HepG2 (cell line): ENCODE measurements around the gene LIME1. TPM values are rescaled to one million over a fixed set of nuclear protein-coding genes. Genes with fewer than 3 reads are reported as not detected.

Experiments used
- ARID4A ChIP-seq: sonication (generic); formaldehyde crosslinking; IDR thresholded peaks from 2 replicates; pipeline ENCODE4 v1.5.0; 2020; ENCODE audit warnings: mild to moderate bottlenecking, missing genetic modification reagents, borderline replicate concordance
- CENPT ChIP-seq: sonication (generic); formaldehyde crosslinking; IDR thresholded peaks from 2 replicates; pipeline ENCODE4 v1.8.0; 2022; ENCODE audit warnings: low read depth, mild to moderate bottlenecking, moderate library complexity, missing genetic modification reagents
- ISX ChIP-seq: sonication (generic); formaldehyde crosslinking; conservative IDR thresholded peaks from 2 replicates; pipeline ENCODE4 v1.5.0; 2020; ENCODE audit warnings: missing genetic modification reagents
- KLF6 ChIP-seq: IDR thresholded peaks from 2 replicates; pipeline ENCODE4 v1.8.0; 2016; ENCODE audit warnings: missing biosample characterization, missing genetic modification reagents
- MTERF4 ChIP-seq: sonication (generic); formaldehyde crosslinking; IDR thresholded peaks from 2 replicates; pipeline ENCODE4 v1.8.0; 2023; ENCODE audit warnings: mild to moderate bottlenecking, missing genetic modification reagents
- NR2F1 ChIP-seq, 2 experiments: fragments of 450-650 bp in 1 of 2; formaldehyde crosslinking in 1 of 2; IDR thresholded peaks; 2 replicates each; pipeline versions ENCODE4 v1.5.0 to v1.6.1; 2016 to 2020; ENCODE audit warnings: mild to moderate bottlenecking in 1 of 2, missing compliant biosample characterization in 1 of 2, missing genetic modification reagents in 1 of 2, moderate library complexity in 1 of 2
- NR3C1 ChIP-seq: sonication (generic); formaldehyde crosslinking; IDR thresholded peaks from 2 replicates; pipeline ENCODE4 v1.4.0; 2020; ENCODE audit warnings: missing genetic modification reagents
- RBAK ChIP-seq: sonication (generic); formaldehyde crosslinking; IDR thresholded peaks from 2 replicates; pipeline ENCODE4 v1.5.1; 2020; ENCODE audit warnings: mild to moderate bottlenecking, missing genetic modification reagents
- SOX6 ChIP-seq, 2 experiments: fragments of 450-650 bp in 1 of 2; sonication (generic) in 1 of 2; formaldehyde crosslinking in 1 of 2; IDR thresholded peaks; 2 replicates each; pipeline versions ENCODE4 v1.4.0 to v1.6.1; 2017 to 2020; ENCODE audit warnings: antibody characterized with exemption in 1 of 2, mild to moderate bottlenecking in 1 of 2, missing genetic modification reagents in 1 of 2
- ZNF18 ChIP-seq: sonication (generic); formaldehyde crosslinking; IDR thresholded peaks from 2 replicates; pipeline ENCODE4 v1.8.0; 2022; ENCODE audit warnings: mild to moderate bottlenecking, missing genetic modification reagents; ENCODE audit not compliant: insufficient replicate concordance
- ZNF556 ChIP-seq: sonication (generic); formaldehyde crosslinking; IDR thresholded peaks from 2 replicates; pipeline ENCODE4 v1.4.0; 2020; ENCODE audit warnings: mild to moderate bottlenecking, missing genetic modification reagents, borderline replicate concordance
- ZNF580 ChIP-seq: IDR thresholded peaks from 2 replicates; pipeline ENCODE4 v1.6.1; 2016; ENCODE audit warnings: low read depth, borderline replicate concordance
- ZNF7 ChIP-seq: IDR thresholded peaks from 2 replicates; pipeline ENCODE4 v1.6.1; 2016; ENCODE audit warnings: missing biosample characterization, missing genetic modification reagents
- ZNF746 ChIP-seq: sonication (generic); formaldehyde crosslinking; IDR thresholded peaks from 2 replicates; pipeline ENCODE4 v1.8.0; 2022; ENCODE audit warnings: mild to moderate bottlenecking, missing genetic modification reagents
- ZNF841 ChIP-seq: sonication (generic); formaldehyde crosslinking; IDR thresholded peaks from 2 replicates; pipeline ENCODE4 v1.8.1; 2023; ENCODE audit warnings: missing genetic modification reagents, borderline replicate concordance
- ZSCAN5A ChIP-seq: sonication (generic); formaldehyde crosslinking; IDR thresholded peaks from 2 replicates; pipeline ENCODE4 v1.8.0; 2022; ENCODE audit warnings: mild to moderate bottlenecking, missing genetic modification reagents, borderline replicate concordance
- polyA plus RNA-seq, 8 experiments: library from polyadenylated mRNA; depleted of rRNA in 3 of 8; stranded (reverse) in 7 of 8; unstranded in 1 of 8; fragments of >200 nt; fragmentation: Illumina TruSeq in 4 of 8; extraction: Trizol in 4 of 8; gene quantifications; 2 replicates each; pipeline versions ENCODE4 v1.2.1 to v1.2.3, GENCODE V29; 2011 to 2016; ENCODE audit warnings: low read depth in 4 of 8, missing spikeins in 1 of 8, mixed read lengths in 1 of 8; ENCODE audit not compliant: insufficient read depth in 1 of 8
- total RNA-seq, 5 experiments: library from RNA; depleted of rRNA; stranded (reverse); fragments of >200 nt; fragmentation: Illumina TruSeq; extraction: Trizol; gene quantifications; 2 replicates each; pipeline ENCODE4 v1.2.3, GENCODE V29; 2016; ENCODE audit warnings: low read depth in 1 of 5

Gene LIME1
- total and polyA plus RNA-seq, 2 of the 13 experiments (the other 11 are each of a cell fraction or from before 2014, with no cell fraction given): 13.0 to 61.5 TPM

- peak; percentile 97 for TF ChIP-seq ARID4A (CRISPR knock-in tag)
- peak; percentile 72; the same call in 1 of the 2 replicates for TF ChIP-seq ZNF841
- no peak for TF ChIP-seq SOX6 (IDR thresholded peaks at IDR 0.05)
- no peak for TF ChIP-seq SOX6 (CRISPR knock-in tag; IDR thresholded peaks at IDR 0.05)
- TF ChIP-seq ZNF18 (CRISPR knock-in tag): peak; percentile 90
- TF ChIP-seq ZNF746: no peak; the same call in 1 of the 2 replicates
- peak; percentile 73; the same call in 1 of the 2 replicates for TF ChIP-seq ZNF580 (CRISPR knock-in tag)
- TF ChIP-seq NR2F1 (CRISPR knock-in tag; IDR thresholded peaks at IDR 0.05): peak; percentile 99 to 100
- peak; percentile 74; the same call in 1 of the 2 replicates for TF ChIP-seq CENPT (CRISPR knock-in tag)
- TF ChIP-seq ZSCAN5A (CRISPR knock-in tag): peak; percentile 98
- no peak for TF ChIP-seq RBAK (CRISPR knock-in tag)
- no peak for TF ChIP-seq NR3C1
- peak; percentile 93 for TF ChIP-seq KLF6 (CRISPR knock-in tag)
- TF ChIP-seq ISX: peak; percentile 24; the same call in 1 of the 2 replicates
- peak; percentile 86 for TF ChIP-seq MTERF4
- TF ChIP-seq ZNF556 (CRISPR knock-in tag): peak; percentile 88; the same call in 1 of the 2 replicates
- no peak for TF ChIP-seq ZNF7 (CRISPR knock-in tag)
Observed at GRCh38 chr20:63707558-63708300, 28.7 kb upstream of the LIME1 start, which contains the start of the genes ARFRP1 and ZGPAT (continued).
